ENCODE measurements around the gene CHD5. TPM values are rescaled to one million over a fixed set of nuclear protein-coding genes. Genes with fewer than 3 reads are reported as not detected.

Gene CHD5
- total RNA-seq, 4 donors from 2014 or later, result 0.15 to 0.94 (median 0.26) TPM

GRCh38 chr1:6166221-6166620 is 13.9 kb downstream of the CHD5 start:
- Histone ChIP-seq H3K36me3 (no peaks in the 10 kb centered on the region), H3K27me3 (no peaks in the 10 kb centered on the region), H3K4me3 (replicated peaks in 1 of 3) (no peak overlapping the region), H3K27ac (no peak overlapping the region), H3K4me1 (no peaks in the 10 kb centered on the region), H3K9me3 (no peaks in the 10 kb centered on the region)
- no peak for DNase-seq
- intact Hi-C loops (cut with DNase I), result no loop called here
- TF ChIP-seq POLR2A (IDR thresholded peaks at IDR 0.05), result no peak
- WGBS, 2 donors, result 44 to 61% methylated on average over 3 to 8 of the region's 10 CpGs

GRCh38 chr1:6165441-6165985 is 14.6 kb downstream of the CHD5 start:
- DNase-seq, result no peak
- Histone ChIP-seq H3K27me3 (no peaks in the 10 kb centered on the region), H3K27ac (no peak overlapping the region), H3K36me3 (no peaks in the 10 kb centered on the region), H3K4me1 (no peaks in the 10 kb centered on the region), H3K4me3 (replicated peaks in 1 of 3) (no peak overlapping the region), H3K9me3 (no peaks in the 10 kb centered on the region)
- 62 to 74% methylated on average over 7 to 12 of the region's 12 CpGs for WGBS, 2 donors
- TF ChIP-seq POLR2A (IDR thresholded peaks at IDR 0.05), result no peak
- no peak for TF ChIP-seq CTCF (IDR thresholded peaks at IDR 0.05)
- intact Hi-C loops (cut with DNase I), result no loop called here

GRCh38 chr1:6165027-6165426 is 15.1 kb downstream of the CHD5 start:
- Histone ChIP-seq H3K4me3 (replicated peaks in 1 of 3) (no peak overlapping the region), H3K27me3 (no peaks in the 10 kb centered on the region), H3K36me3 (no peaks in the 10 kb centered on the region), H3K9me3 (no peaks in the 10 kb centered on the region), H3K27ac (no peak overlapping the region), H3K4me1 (no peaks in the 10 kb centered on the region)
- intact Hi-C loops (cut with DNase I), result no loop called here
- DNase-seq, result no peak
- TF ChIP-seq CTCF (IDR thresholded peaks at IDR 0.05) (no peak), POLR2A (IDR thresholded peaks at IDR 0.05) (no peak)
- 67 to 78% methylated on average over 7 of the region's 7 CpGs for WGBS, 2 donors

- 61 to 68% methylated on average over 18 to 19 of the region's 19 CpGs for WGBS, 2 donors
- Histone ChIP-seq H3K36me3 (no peaks in the 10 kb centered on the region), H3K4me1 (no peaks in the 10 kb centered on the region), H3K4me3 (replicated peaks in 1 of 3) (no peak overlapping the region), H3K9me3 (no peaks in the 10 kb centered on the region), H3K27me3 (no peaks in the 10 kb centered on the region), H3K27ac (no peak overlapping the region)
- no peak for DNase-seq
- TF ChIP-seq CTCF (IDR thresholded peaks at IDR 0.05) (no peak), POLR2A (IDR thresholded peaks at IDR 0.05) (no peak)
- intact Hi-C loops (cut with DNase I), result no loop called here
These were observed 16.0 kb downstream of the CHD5 start for GRCh38 chr1:6163973-6164617.

GRCh38 chr1:6163191-6163972 is 16.7 kb downstream of the CHD5 start:
- intact Hi-C loops (cut with DNase I), result no loop called here
- no peak for TF ChIP-seq CTCF (IDR thresholded peaks at IDR 0.05)
- TF ChIP-seq POLR2A (IDR thresholded peaks at IDR 0.05), result no peak
- Histone ChIP-seq H3K36me3 (no peaks in the 10 kb centered on the region), H3K27ac (no peak overlapping the region), H3K9me3 (no peaks in the 10 kb centered on the region), H3K4me1 (no peaks in the 10 kb centered on the region), H3K4me3 (replicated peaks in 1 of 3) (no peak overlapping the region), H3K27me3 (no peaks in the 10 kb centered on the region)
- 81% methylated on average over 13 of the region's 15 CpGs for WGBS, 2 donors
- DNase-seq, result no peak
